HEK293 (cell line): ENCODE measurements around the gene BAIAP3.
A peak's percentile ranks its signal among the peaks of the same experiment; 100 is the strongest.

Experiments used
- GLI4 ChIP-seq: fragments of 450-650 bp; formaldehyde crosslinking; IDR thresholded peaks from 2 replicates; pipeline ENCODE4 v1.5.1; 2016; ENCODE audit warnings: missing biosample characterization, missing genetic modification characterization
- HOXA7 ChIP-seq: sonication (generic); formaldehyde crosslinking; IDR thresholded peaks from 2 replicates; pipeline ENCODE4 v1.8.1; 2022; ENCODE audit warnings: missing genetic modification reagents, borderline replicate concordance
- SP7 ChIP-seq: fragments of 450-650 bp; formaldehyde crosslinking; IDR thresholded peaks from 2 replicates; pipeline ENCODE4 v1.5.1; 2016; ENCODE audit warnings: missing biosample characterization, missing genetic modification characterization
- ZEB2 ChIP-seq: fragments of 450-650 bp; formaldehyde crosslinking; IDR thresholded peaks from 2 replicates; pipeline ENCODE4 v1.5.1; 2016; ENCODE audit warnings: missing biosample characterization, missing genetic modification characterization
- ZIC2 ChIP-seq: fragments of 450-650 bp; formaldehyde crosslinking; IDR thresholded peaks from 2 replicates; pipeline ENCODE4 v1.5.1; 2016; ENCODE audit warnings: missing biosample characterization, missing genetic modification characterization
- ZNF16 ChIP-seq: fragments of 450-650 bp; formaldehyde crosslinking; IDR thresholded peaks from 2 replicates; pipeline ENCODE4 v1.5.1; 2016; ENCODE audit warnings: low read depth, missing biosample characterization, missing genetic modification characterization
- ZNF223 ChIP-seq: fragments of 450-650 bp; formaldehyde crosslinking; IDR thresholded peaks from 2 replicates; pipeline ENCODE4 v1.5.1; 2016; ENCODE audit warnings: missing biosample characterization, missing genetic modification characterization
- ZNF274 ChIP-seq, 2 experiments: fragments of 200-500 bp in 1 of 2; fragments of 450-650 bp in 1 of 2; sonication (Bioruptor generic) in 1 of 2; formaldehyde crosslinking in 1 of 2; IDR thresholded peaks; 2 replicates each; pipeline versions ENCODE4 v1.5.1 to v1.6.1; 2014 to 2016; ENCODE audit warnings: borderline replicate concordance in 1 of 2, inconsistent platforms in 1 of 2, low read length in 1 of 2, missing biosample characterization in 1 of 2, missing genetic modification characterization in 1 of 2
- ZNF335 ChIP-seq: fragments of 450-650 bp; formaldehyde crosslinking; conservative IDR thresholded peaks from 2 replicates; pipeline ENCODE4 v1.5.1; 2016; ENCODE audit warnings: missing biosample characterization, missing genetic modification characterization
- ZNF571 ChIP-seq: fragments of 450-650 bp; formaldehyde crosslinking; IDR thresholded peaks from 2 replicates; pipeline ENCODE4 v1.5.0; 2017; ENCODE audit warnings: missing biosample characterization, missing genetic modification characterization
- ZNF596 ChIP-seq: fragments of 450-650 bp; IDR thresholded peaks from 2 replicates; pipeline ENCODE4 v1.5.0; 2018; ENCODE audit warnings: missing biosample characterization, mild to moderate bottlenecking, missing genetic modification characterization, moderate library complexity
- ZNF792 ChIP-seq: fragments of 450-650 bp; formaldehyde crosslinking; IDR thresholded peaks from 2 replicates; pipeline ENCODE4 v1.5.1; 2016; ENCODE audit warnings: missing biosample characterization, missing genetic modification characterization
- ZSCAN16 ChIP-seq: fragments of 450-650 bp; formaldehyde crosslinking; IDR thresholded peaks from 2 replicates; pipeline ENCODE4 v1.5.1; 2016; ENCODE audit warnings: missing biosample characterization, missing genetic modification characterization
- TF ChIP-seq, protein P1 (sequence below): fragments of 450-650 bp; formaldehyde crosslinking; IDR thresholded peaks from 2 replicates; pipeline ENCODE4 v1.5.0; 2017; ENCODE audit warnings: missing biosample characterization, missing genetic modification characterization, borderline replicate concordance
- TF ChIP-seq, protein P2 (sequence below): fragments of 450-650 bp; formaldehyde crosslinking; conservative IDR thresholded peaks from 2 replicates; pipeline ENCODE4 v1.5.1; 2016; ENCODE audit warnings: low read depth, missing biosample characterization, missing genetic modification characterization
- TF ChIP-seq, protein P3 (sequence below): fragments of 450-650 bp; formaldehyde crosslinking; IDR thresholded peaks from 2 replicates; pipeline ENCODE4 v1.5.1; 2017; ENCODE audit warnings: missing biosample characterization, missing genetic modification characterization
- TF ChIP-seq, protein P4 (sequence below): fragments of 450-650 bp; formaldehyde crosslinking; IDR thresholded peaks from 2 replicates; pipeline ENCODE4 v1.5.1; 2016; ENCODE audit warnings: missing biosample characterization, missing genetic modification characterization
- TF ChIP-seq, protein P5 (sequence below): fragments of 450-650 bp; formaldehyde crosslinking; conservative IDR thresholded peaks from 2 replicates; pipeline ENCODE4 v1.5.1; 2016; ENCODE audit warnings: low read depth, missing biosample characterization, missing genetic modification characterization
- TF ChIP-seq, protein P6 (sequence below): fragments of 450-650 bp; formaldehyde crosslinking; IDR thresholded peaks from 2 replicates; pipeline ENCODE4 v1.5.1; 2016; ENCODE audit warnings: missing biosample characterization, missing genetic modification characterization

The BAIAP3 gene

DNA sequence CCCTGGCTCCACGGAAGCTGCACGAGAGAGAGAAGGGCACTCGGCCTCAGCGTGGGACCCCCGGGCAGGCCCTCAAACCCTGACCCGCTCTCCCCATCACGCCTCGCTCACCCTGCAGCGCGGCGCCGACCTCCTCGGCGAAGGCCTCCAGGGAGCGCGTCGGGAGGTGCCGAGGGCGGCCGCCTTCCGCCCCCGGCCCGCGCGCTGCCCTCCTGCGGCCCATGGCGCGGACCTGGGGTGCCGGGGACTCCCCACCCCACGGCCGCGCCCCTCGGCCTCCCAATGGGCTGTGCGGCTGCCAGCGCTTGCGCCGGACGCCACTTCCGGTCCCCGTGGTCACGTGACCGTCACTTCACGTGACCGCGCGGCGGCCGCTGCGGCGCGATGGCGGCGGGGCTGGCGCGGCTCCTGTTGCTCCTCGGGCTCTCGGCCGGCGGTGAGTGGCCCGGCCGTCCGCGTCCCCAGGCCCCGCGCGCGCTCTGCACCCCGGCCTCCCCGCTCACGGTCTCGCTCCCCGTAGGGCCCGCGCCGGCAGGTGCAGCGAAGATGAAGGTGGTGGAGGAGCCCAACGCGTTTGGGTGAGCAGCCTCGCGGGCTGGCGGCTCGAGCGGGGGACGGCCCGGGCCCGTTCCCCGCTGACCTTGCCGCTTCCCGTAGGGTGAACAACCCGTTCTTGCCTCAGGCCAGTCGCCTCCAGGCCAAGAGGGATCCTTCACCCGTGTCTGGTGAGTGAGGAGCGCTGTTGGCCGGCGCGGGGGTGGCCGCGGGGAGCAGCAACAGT, 18.3 kb downstream of the BAIAP3 start, which contains the start of the genes GNPTG and TSR3 (continued):
- TF ChIP-seq, protein P1, sequence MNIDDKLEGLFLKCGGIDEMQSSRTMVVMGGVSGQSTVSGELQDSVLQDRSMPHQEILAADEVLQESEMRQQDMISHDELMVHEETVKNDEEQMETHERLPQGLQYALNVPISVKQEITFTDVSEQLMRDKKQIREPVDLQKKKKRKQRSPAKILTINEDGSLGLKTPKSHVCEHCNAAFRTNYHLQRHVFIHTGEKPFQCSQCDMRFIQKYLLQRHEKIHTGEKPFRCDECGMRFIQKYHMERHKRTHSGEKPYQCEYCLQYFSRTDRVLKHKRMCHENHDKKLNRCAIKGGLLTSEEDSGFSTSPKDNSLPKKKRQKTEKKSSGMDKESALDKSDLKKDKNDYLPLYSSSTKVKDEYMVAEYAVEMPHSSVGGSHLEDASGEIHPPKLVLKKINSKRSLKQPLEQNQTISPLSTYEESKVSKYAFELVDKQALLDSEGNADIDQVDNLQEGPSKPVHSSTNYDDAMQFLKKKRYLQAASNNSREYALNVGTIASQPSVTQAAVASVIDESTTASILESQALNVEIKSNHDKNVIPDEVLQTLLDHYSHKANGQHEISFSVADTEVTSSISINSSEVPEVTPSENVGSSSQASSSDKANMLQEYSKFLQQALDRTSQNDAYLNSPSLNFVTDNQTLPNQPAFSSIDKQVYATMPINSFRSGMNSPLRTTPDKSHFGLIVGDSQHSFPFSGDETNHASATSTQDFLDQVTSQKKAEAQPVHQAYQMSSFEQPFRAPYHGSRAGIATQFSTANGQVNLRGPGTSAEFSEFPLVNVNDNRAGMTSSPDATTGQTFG (tag by site-specific recombination): no peak
- no peak for TF ChIP-seq ZNF223
- TF ChIP-seq, protein P2, sequence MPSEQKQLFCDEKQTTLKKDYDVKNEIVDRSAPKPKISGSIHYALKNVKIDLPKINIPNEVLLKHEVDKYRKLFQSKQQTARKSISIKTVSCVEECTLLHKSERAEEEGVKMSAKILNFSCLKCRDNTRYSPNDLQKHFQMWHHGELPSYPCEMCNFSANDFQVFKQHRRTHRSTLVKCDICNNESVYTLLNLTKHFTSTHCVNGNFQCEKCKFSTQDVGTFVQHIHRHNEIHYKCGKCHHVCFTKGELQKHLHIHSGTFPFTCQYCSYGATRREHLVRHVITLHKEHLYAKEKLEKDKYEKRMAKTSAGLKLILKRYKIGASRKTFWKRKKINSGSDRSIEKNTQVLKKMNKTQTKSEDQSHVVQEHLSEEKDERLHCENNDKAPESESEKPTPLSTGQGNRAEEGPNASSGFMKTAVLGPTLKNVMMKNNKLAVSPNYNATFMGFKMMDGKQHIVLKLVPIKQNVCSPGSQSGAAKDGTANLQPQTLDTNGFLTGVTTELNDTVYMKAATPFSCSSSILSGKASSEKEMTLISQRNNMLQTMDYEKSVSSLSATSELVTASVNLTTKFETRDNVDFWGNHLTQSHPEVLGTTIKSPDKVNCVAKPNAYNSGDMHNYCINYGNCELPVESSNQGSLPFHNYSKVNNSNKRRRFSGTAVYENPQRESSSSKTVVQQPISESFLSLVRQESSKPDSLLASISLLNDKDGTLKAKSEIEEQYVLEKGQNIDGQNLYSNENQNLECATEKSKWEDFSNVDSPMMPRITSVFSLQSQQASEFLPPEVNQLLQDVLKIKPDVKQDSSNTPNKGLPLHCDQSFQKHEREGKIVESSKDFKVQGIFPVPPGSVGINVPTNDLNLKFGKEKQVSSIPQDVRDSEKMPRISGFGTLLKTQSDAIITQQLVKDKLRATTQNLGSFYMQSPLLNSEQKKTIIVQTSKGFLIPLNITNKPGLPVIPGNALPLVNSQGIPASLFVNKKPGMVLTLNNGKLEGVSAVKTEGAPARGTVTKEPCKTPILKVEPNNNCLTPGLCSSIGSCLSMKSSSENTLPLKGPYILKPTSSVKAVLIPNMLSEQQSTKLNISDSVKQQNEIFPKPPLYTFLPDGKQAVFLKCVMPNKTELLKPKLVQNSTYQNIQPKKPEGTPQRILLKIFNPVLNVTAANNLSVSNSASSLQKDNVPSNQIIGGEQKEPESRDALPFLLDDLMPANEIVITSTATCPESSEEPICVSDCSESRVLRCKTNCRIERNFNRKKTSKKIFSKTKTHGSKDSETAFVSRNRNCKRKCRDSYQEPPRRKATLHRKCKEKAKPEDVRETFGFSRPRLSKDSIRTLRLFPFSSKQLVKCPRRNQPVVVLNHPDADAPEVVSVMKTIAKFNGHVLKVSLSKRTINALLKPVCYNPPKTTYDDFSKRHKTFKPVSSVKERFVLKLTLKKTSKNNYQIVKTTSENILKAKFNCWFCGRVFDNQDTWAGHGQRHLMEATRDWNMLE (tag by site-specific recombination): no peak
- no peak for TF ChIP-seq ZEB2
- no peak for TF ChIP-seq ZNF571 (tag by site-specific recombination)
- TF ChIP-seq, protein P3, sequence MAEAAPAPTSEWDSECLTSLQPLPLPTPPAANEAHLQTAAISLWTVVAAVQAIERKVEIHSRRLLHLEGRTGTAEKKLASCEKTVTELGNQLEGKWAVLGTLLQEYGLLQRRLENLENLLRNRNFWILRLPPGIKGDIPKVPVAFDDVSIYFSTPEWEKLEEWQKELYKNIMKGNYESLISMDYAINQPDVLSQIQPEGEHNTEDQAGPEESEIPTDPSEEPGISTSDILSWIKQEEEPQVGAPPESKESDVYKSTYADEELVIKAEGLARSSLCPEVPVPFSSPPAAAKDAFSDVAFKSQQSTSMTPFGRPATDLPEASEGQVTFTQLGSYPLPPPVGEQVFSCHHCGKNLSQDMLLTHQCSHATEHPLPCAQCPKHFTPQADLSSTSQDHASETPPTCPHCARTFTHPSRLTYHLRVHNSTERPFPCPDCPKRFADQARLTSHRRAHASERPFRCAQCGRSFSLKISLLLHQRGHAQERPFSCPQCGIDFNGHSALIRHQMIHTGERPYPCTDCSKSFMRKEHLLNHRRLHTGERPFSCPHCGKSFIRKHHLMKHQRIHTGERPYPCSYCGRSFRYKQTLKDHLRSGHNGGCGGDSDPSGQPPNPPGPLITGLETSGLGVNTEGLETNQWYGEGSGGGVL: no peak
- TF ChIP-seq, protein P4, sequence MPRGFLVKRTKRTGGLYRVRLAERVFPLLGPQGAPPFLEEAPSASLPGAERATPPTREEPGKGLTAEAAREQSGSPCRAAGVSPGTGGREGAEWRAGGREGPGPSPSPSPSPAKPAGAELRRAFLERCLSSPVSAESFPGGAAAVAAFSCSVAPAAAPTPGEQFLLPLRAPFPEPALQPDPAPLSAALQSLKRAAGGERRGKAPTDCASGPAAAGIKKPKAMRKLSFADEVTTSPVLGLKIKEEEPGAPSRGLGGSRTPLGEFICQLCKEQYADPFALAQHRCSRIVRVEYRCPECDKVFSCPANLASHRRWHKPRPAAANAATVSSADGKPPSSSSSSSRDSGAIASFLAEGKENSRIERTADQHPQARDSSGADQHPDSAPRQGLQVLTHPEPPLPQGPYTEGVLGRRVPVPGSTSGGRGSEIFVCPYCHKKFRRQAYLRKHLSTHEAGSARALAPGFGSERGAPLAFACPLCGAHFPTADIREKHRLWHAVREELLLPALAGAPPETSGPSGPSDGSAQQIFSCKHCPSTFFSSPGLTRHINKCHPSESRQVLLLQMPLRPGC (tag by site-specific recombination): peak; percentile 54; the same call in 1 of the 2 replicates
- no peak for TF ChIP-seq ZNF596
- TF ChIP-seq ZIC2 (tag by site-specific recombination): peak; percentile 31; the same call in 1 of the 2 replicates
- 0 out of 2 replicates have a peak, but pooled peaks have one; percentile 8 for TF ChIP-seq ZNF335 (tag by site-specific recombination)
- TF ChIP-seq GLI4: no peak
- TF ChIP-seq, protein P5, sequence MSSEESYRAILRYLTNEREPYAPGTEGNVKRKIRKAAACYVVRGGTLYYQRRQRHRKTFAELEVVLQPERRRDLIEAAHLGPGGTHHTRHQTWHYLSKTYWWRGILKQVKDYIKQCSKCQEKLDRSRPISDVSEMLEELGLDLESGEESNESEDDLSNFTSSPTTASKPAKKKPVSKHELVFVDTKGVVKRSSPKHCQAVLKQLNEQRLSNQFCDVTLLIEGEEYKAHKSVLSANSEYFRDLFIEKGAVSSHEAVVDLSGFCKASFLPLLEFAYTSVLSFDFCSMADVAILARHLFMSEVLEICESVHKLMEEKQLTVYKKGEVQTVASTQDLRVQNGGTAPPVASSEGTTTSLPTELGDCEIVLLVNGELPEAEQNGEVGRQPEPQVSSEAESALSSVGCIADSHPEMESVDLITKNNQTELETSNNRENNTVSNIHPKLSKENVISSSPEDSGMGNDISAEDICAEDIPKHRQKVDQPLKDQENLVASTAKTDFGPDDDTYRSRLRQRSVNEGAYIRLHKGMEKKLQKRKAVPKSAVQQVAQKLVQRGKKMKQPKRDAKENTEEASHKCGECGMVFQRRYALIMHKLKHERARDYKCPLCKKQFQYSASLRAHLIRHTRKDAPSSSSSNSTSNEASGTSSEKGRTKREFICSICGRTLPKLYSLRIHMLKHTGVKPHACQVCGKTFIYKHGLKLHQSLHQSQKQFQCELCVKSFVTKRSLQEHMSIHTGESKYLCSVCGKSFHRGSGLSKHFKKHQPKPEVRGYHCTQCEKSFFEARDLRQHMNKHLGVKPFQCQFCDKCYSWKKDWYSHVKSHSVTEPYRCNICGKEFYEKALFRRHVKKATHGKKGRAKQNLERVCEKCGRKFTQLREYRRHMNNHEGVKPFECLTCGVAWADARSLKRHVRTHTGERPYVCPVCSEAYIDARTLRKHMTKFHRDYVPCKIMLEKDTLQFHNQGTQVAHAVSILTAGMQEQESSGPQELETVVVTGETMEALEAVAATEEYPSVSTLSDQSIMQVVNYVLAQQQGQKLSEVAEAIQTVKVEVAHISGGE (tag by site-specific recombination): peak; percentile 25; the same call in 1 of the 2 replicates
- TF ChIP-seq, protein P6, sequence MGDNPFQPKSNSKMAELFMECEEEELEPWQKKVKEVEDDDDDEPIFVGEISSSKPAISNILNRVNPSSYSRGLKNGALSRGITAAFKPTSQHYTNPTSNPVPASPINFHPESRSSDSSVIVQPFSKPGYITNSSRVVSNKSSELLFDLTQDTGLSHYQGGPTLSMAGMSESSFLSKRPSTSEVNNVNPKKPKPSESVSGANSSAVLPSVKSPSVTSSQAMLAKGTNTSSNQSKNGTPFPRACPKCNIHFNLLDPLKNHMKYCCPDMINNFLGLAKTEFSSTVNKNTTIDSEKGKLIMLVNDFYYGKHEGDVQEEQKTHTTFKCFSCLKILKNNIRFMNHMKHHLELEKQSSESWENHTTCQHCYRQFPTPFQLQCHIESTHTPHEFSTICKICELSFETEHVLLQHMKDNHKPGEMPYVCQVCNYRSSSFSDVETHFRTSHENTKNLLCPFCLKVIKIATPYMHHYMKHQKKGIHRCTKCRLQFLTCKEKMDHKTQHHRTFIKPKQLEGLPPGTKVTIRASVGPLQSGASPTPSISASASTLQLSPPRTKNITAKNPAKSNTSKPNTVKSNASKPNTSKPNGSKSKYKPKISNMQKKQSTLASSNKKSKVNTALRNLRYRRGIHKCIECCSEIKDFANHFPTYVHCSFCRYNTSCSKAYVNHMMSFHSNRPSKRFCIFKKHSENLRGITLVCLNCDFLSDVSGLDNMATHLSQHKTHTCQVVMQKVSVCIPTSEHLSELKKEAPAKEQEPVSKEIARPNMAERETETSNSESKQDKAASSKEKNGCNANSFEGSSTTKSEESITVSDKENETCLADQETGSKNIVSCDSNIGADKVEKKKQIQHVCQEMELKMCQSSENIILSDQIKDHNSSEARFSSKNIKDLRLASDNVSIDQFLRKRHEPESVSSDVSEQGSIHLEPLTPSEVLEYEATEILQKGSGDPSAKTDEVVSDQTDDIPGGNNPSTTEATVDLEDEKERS (tag by site-specific recombination): no peak
- no peak for TF ChIP-seq SP7 (tag by site-specific recombination)
- TF ChIP-seq ZNF274 (IDR thresholded peaks at IDR 0.05; ENCODE audit: low read length): no peak
- TF ChIP-seq ZNF274 (tag by site-specific recombination; IDR thresholded peaks at IDR 0.05; ENCODE audit: borderline replicate concordance): no peak
- no peak for TF ChIP-seq ZNF16 (tag by site-specific recombination)
- TF ChIP-seq ZSCAN16: no peak
- TF ChIP-seq HOXA7 (CRISPR knock-in tag): no peak
- no peak for TF ChIP-seq ZNF792 (tag by site-specific recombination)
